ENCODE results near the gene GSK3B.

Gene GSK3B

GRCh38 chr3:119924111-119925094 is 169.8 kb downstream of the GSK3B start:
- DNase-seq, result no peak

GRCh38 chr3:119918992-119919933 is 175.0 kb downstream of the GSK3B start:
- DNase-seq, result no peak

- no peak for DNase-seq
Measured at GRCh38 chr3:119913021-119913420, 181.2 kb downstream of the GSK3B start.

GRCh38 chr3:119912220-119912619 is 182.0 kb downstream of the GSK3B start:
- no peak for DNase-seq

GRCh38 chr3:119911748-119912147 is 182.5 kb downstream of the GSK3B start:
- peak in 1 of 2 donors; percentile 19 for DNase-seq

- no peak for DNase-seq
Measured at GRCh38 chr3:119902061-119902460, 192.2 kb downstream of the GSK3B start.

GRCh38 chr3:119901148-119901547 is 193.1 kb downstream of the GSK3B start:
- no peak for DNase-seq

- no peak for DNase-seq
Measured at GRCh38 chr3:119899192-119899511, 195.1 kb downstream of the GSK3B start.

GRCh38 chr3:119898478-119899191 is 195.6 kb downstream of the GSK3B start:
- DNase-seq, result no peak

GRCh38 chr3:119894195-119894594 is 200.1 kb downstream of the GSK3B start:
- DNase-seq, result no peak

GRCh38 chr3:119893769-119894168 is 200.5 kb downstream of the GSK3B start:
- DNase-seq, result no peak

- peak; percentile 24 to 74 for DNase-seq
Measured at GRCh38 chr3:119891944-119892721, 202.1 kb downstream of the GSK3B start.

GRCh38 chr3:119888681-119889080 is 205.6 kb downstream of the GSK3B start:
- peak in 1 of 2 donors; percentile 7 for DNase-seq

GRCh38 chr3:119885746-119886530 is 208.3 kb downstream of the GSK3B start:
- no peak for DNase-seq

- no peak for DNase-seq
Measured at GRCh38 chr3:119884161-119884557, 210.1 kb downstream of the GSK3B start.

GRCh38 chr3:119883461-119884160 is 210.6 kb downstream of the GSK3B start:
- no peak for DNase-seq

GRCh38 chr3:119880966-119881365 is 213.3 kb downstream of the GSK3B start:
- no peak for DNase-seq

- no peak for DNase-seq
Measured at GRCh38 chr3:119873646-119874045, 220.6 kb downstream of the GSK3B start.

- DNase-seq, result no peak
Measured at GRCh38 chr3:119872773-119873172, 221.5 kb downstream of the GSK3B start.

GRCh38 chr3:119871571-119871970 is 222.7 kb downstream of the GSK3B start:
- DNase-seq, result no peak

GRCh38 chr3:119870512-119870911 is 223.7 kb downstream of the GSK3B start:
- DNase-seq, result no peak
